LNCAP (cell line): ENCODE results near the gene VCP.

Source experiments
- TF ChIP-seq, protein P1 (sequence below): fragments of 450-650 bp; IDR thresholded peaks from 2 replicates; pipeline ENCODE4 v1.5.1; 2017; ENCODE audit warnings: mild to moderate bottlenecking

VCP gene

DNA sequence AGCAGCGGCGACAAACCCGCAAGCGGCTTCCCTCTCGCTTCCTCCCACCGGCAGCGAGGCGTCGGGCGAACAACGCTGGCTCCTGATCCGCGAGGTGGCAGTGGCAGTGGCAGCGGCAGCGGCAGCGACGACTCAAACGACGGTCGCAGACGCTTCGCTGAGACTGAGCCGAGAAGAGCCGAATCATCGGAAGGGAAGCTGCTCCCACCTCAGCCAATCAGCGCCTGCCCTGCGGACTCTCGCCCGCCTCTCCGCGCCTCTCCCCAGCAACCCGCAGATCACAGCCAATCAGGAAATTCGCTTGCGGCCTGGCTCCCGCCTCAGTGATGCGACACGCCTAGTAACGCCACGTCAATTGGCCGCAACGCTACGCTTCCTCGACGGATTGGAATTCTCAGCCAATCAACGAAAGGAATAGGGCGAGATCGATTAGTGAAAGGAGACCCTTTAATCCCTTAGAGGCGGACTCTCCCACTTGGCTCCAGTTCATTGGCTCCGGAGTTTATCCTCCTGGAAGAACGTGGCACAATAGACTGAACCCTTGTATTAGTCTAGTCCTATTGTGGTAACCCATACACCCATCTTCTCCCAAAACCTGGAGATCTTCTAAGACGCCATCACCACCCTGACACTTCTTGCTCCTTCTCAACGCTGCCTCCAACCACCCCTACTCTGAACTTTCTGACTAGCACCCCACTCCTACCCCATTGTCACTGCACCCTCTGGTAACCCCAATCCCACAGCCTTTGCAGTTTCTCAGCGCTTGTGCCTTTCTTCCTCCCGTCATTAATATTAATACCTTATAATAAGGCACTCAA is at the start of gene VCP:
Gene VCP (minus strand): TSS at position 165 of the 818 bp plus-strand sequence. CDS start 272 bp downstream, outside the sequence.
- TF ChIP-seq, protein P1, sequence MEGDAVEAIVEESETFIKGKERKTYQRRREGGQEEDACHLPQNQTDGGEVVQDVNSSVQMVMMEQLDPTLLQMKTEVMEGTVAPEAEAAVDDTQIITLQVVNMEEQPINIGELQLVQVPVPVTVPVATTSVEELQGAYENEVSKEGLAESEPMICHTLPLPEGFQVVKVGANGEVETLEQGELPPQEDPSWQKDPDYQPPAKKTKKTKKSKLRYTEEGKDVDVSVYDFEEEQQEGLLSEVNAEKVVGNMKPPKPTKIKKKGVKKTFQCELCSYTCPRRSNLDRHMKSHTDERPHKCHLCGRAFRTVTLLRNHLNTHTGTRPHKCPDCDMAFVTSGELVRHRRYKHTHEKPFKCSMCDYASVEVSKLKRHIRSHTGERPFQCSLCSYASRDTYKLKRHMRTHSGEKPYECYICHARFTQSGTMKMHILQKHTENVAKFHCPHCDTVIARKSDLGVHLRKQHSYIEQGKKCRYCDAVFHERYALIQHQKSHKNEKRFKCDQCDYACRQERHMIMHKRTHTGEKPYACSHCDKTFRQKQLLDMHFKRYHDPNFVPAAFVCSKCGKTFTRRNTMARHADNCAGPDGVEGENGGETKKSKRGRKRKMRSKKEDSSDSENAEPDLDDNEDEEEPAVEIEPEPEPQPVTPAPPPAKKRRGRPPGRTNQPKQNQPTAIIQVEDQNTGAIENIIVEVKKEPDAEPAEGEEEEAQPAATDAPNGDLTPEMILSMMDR: no peak

DNA sequence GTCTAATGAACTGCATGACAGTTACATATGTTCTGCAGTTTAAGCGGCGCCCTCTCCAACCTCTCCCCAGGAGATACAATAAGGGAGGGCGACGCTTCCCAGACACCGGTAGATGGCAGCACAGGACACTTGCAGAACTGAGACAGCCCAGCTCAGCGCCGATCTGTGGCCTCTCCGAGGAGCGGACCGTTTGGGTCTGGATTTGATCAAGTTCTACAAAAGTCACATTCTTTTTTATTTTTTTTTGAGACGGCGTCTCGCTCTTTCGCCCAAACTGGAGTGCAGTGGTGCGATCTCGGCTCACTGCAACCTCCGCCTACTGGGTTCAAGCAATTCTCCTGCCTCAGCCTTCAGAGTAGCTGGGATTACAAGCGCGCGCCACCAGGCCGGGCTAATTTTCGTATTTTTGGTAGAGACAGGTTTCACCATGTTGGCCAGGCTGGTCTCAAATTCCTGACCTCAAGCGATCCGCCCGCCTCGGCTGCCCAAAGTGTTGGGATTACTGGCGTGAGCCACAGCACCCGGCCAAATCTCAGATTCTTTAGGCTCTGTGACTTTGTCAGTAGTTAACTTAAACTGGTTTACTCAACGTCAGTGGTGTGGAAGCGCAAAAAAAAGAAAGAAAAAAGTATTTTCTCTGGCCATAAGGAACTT is 44.6 kb upstream of the VCP start:
- TF ChIP-seq, protein P1: peak; percentile 95

DNA sequence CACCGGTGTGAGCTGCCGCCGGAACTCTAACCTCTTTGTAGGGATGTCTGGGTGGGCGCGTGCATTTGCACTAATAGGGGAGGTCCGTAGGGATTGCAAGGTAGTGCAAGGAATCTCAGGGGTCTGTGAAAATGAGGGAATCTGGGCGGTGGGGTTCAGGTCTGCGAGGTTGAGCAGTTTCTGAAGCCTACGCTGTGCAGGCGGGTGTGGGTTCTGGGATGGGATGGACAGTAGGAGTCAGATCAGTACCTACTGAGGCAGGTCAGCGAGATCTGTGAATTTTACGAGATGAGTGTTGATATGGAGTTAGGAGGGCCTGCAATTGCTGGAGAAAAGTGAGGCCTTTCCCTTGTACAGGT is 44.1 kb upstream of the VCP start:
- TF ChIP-seq, protein P1: no peak

DNA sequence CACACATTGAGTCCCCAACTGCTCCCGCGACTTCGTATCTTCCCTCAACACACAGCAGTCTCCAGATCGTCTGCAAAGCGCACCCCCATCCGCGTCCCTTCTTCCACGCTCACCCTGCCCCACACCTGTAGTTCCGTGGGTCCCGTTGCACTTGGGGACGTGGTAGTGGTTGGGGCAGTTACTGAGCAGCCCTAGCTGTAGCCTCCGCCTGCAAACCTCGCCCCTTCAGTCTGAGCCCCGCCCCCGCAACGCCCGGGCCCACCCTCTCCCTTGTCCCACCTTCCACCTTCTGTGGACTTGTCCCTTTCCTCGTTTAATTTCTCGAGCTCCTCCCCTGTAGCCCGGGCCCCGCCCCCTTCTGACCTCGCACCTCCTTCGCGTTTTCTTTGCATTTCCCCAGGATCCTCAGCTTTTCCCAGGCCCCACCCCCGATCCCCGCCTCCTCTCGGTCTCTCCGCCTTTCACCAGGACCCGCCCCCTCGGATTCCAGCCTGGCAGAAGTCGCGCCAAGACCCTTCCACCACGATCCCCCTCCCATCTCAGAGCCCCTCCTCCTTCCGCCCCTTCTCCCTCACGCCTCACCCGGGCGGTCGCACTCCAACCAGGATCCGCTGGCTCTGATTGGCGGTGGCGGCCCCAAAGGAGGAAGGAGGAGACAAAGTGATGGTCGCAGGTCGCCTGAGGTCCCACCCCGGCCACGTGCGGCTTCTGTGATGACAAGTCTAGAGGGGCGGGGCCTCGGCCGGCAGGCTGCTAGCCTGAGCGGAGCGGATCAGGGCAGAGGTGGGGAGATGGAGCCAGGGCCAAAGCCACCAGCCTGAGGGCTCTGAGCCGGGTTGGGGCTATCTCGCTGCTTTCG is 43.5 kb upstream of the VCP start, which contains the start of gene ATOSB:
Gene ATOSB (minus strand): TSS at position 183 of the 859 bp plus-strand sequence. CDS start 7,588 bp downstream, outside the sequence.
- TF ChIP-seq, protein P1: no peak

DNA sequence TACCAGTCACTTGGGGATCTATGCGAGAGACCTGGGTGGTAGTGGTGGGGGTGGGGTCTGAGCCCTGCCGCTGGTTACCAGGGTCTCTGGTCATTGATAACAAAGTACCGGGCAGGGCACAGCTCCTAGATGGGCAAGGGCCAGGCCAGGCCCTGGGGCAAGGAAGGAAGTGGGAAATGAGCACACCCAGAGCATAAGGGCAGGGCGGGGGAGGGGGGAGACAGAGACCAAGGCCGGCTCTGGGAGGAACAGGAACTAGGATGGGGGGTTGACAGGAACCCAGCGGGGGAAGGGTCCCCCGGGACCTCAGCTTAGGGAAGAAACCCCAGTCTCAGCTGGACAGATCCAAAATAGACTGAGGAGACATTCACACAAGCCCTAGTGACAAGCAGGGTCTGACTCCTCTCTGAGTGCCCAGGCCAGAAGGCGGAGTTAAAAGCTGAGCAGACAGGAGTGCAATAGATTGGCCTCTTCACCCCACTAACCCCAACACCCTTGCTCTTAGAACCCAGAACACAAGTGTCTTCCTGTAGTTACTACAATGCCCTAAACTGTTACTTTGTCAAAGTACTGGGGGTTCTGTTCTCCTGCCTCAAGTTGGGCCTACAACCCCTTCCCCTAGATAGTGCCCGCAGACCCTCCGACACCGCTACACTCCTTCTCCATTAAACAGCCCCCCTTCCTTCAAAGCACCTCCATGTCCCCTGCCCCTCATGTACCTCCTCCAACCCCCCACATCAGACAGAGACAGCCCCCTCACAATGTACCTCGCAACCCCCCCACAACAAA is 42.6 kb upstream of the VCP start:
- TF ChIP-seq, protein P1: no peak

DNA sequence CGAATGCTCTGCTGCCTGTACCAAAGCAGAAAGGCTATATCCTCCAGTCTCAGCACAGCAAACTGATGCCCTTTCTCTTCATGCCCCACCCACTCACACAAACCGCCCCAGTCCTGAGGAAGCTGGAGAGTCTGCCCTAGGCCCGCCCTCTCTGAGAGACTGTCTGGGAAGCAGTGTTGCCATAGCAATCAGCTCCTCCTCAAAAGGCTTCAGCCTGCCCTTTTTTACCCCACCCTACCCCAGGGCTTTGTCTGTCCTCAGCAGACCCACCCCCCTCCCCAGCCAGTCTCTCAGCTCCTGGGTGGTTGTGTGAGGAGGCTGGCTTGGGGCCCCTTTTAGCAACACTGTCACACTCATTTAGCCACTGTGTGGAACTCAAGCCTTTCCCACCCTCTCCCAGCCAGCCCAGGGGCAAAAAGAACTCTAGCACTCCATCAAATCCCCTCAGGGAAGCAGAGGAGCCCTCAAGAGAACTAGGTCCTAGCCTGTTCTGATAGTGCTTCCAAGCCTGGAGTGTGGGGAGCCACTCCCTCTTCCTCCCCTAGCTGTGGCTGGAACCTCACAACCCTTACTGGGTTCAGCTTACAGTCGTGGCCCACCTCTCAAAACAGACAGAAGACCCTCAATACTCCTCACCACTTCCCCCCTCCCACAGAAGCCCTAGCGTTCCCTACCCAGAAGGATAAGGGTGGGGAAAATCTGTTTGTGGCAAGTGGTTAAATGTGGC is 41.9 kb upstream of the VCP start:
- TF ChIP-seq, protein P1: no peak
